HG02571 (cell line): ENCODE results near the gene SIL1.
"Not testable (repeated sequence)": the region's sequence is repeated elsewhere in the genome, so short reads cannot be mapped to it uniquely, and the experiment has no call there.

Experiments used
- ATAC-seq: cut with Tn5 transposase; IDR thresholded peaks from one replicate; pipeline ENCODE4 v1.9.1; 2021; ENCODE audit warnings: mild to moderate bottlenecking, moderate library complexity; ENCODE audit not compliant: unreplicated experiment

SIL1 gene

GRCh38 chr5:139076111-139076510, 122.1 kb downstream of the SIL1 start:
- ATAC-seq, result no peak

- ATAC-seq, result no peak
Measured at GRCh38 chr5:139075066-139076050, 122.8 kb downstream of the SIL1 start.

GRCh38 chr5:139073956-139074355, 124.2 kb downstream of the SIL1 start:
- not testable (repeated sequence) for ATAC-seq

GRCh38 chr5:139068494-139069151, 129.5 kb downstream of the SIL1 start:
- ATAC-seq, result no peak

GRCh38 chr5:139068060-139068459, 130.1 kb downstream of the SIL1 start:
- ATAC-seq, result no peak

- ATAC-seq, result no peak
Measured at GRCh38 chr5:139065306-139065705, 132.9 kb downstream of the SIL1 start.

GRCh38 chr5:139064613-139065012, 133.6 kb downstream of the SIL1 start:
- ATAC-seq, result no peak

- ATAC-seq, result no peak
Measured at GRCh38 chr5:139063664-139064054, 134.5 kb downstream of the SIL1 start.

GRCh38 chr5:139062910-139063663, 135.1 kb downstream of the SIL1 start:
- ATAC-seq, result no peak

GRCh38 chr5:139061856-139062255, 136.3 kb downstream of the SIL1 start:
- ATAC-seq, result no peak

GRCh38 chr5:139061274-139061673, 136.9 kb downstream of the SIL1 start:
- no peak for ATAC-seq

GRCh38 chr5:139058121-139058520, 140.0 kb downstream of the SIL1 start:
- ATAC-seq, result no peak

- ATAC-seq, result not testable (repeated sequence)
Measured at GRCh38 chr5:139057045-139057939, 140.9 kb downstream of the SIL1 start.

- no peak for ATAC-seq
Measured at GRCh38 chr5:139052975-139053374, 145.2 kb downstream of the SIL1 start.

GRCh38 chr5:139051392-139051791, 146.8 kb downstream of the SIL1 start:
- ATAC-seq, result no peak

GRCh38 chr5:139050432-139050831, 147.7 kb downstream of the SIL1 start:
- no peak for ATAC-seq

GRCh38 chr5:139049780-139050179, 148.4 kb downstream of the SIL1 start:
- no peak for ATAC-seq

- no peak for ATAC-seq
Measured at GRCh38 chr5:139046551-139046950, 151.6 kb downstream of the SIL1 start.

GRCh38 chr5:139043157-139043905, 154.8 kb downstream of the SIL1 start:
- no peak for ATAC-seq

GRCh38 chr5:139040081-139040480, 158.1 kb downstream of the SIL1 start:
- ATAC-seq, result no peak
